ENCODE measurements around the gene RSRP1. TPM values are rescaled to one million over a fixed set of nuclear protein-coding genes. Genes with fewer than 3 reads are reported as not detected.
"Not testable (repeated sequence)": the region's sequence is repeated elsewhere in the genome, so short reads cannot be mapped to it uniquely, and the experiment has no call there.

The RSRP1 gene
- total RNA-seq, 1 donor from 2014 or later = 92.9 TPM

DNA sequence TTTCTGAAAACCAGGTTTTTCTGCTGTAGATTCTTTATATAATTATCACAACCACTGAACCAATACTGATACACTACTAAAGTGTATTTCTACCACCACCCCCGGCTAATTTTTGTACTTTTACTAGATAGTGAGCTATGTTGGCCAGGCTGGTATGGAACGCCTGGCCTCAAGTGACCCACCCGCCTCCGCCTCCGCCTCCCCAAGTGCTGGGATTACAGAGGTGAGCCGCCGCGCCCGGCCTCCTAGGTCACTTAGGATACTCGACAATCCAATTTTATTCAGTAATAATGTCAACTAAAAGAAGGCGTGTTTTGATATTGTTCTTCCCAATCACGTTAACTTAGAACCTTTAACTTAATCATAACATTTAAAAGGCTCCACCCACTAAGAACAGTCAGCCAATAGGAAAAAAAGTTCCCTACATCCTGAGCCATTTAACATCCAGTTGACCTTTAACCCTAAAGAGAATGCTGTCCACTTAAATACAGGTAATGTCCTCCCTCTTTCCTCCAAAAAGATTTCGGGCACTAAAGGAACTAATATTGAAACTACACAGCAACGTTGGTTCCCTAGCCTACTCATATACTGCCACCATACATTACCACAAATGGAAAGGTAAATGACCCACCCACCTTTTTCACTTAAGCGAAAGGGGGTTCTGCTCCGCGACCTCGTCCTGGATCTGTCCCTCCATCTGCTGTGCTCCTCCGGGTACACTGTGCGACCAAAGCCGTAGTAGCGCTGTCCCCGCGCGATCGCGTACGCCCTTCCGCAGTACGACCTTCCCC is 1.2 kb downstream of the RSRP1 start:
- Histone ChIP-seq H3K4me3 (ENCODE audit: low read depth, low read length) (peak overlapping the region; percentile 99), H3K27me3 (ENCODE audit: control insufficient read depth, insufficient read depth, low read length) (no peaks in the 10 kb centered on the region), H3K36me3 (ENCODE audit: control insufficient read depth, insufficient read depth, low read length) (peaks cover 18% of the 10 kb centered on the region)
- TF ChIP-seq, protein P1, sequence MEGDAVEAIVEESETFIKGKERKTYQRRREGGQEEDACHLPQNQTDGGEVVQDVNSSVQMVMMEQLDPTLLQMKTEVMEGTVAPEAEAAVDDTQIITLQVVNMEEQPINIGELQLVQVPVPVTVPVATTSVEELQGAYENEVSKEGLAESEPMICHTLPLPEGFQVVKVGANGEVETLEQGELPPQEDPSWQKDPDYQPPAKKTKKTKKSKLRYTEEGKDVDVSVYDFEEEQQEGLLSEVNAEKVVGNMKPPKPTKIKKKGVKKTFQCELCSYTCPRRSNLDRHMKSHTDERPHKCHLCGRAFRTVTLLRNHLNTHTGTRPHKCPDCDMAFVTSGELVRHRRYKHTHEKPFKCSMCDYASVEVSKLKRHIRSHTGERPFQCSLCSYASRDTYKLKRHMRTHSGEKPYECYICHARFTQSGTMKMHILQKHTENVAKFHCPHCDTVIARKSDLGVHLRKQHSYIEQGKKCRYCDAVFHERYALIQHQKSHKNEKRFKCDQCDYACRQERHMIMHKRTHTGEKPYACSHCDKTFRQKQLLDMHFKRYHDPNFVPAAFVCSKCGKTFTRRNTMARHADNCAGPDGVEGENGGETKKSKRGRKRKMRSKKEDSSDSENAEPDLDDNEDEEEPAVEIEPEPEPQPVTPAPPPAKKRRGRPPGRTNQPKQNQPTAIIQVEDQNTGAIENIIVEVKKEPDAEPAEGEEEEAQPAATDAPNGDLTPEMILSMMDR (IDR thresholded peaks at IDR 0.05; ENCODE audit: insufficient read depth, low read length, severe bottlenecking) = no peak
- DNase-seq (ENCODE audit: low read depth) (peak; percentile 50), FAIRE-seq (no peak)

- FAIRE-seq (no peak), DNase-seq (ENCODE audit: low read depth) (no peak)
- no peaks in the 10 kb centered on the region for H3K27me3 ChIP-seq (ENCODE audit: control insufficient read depth, insufficient read depth, low read length)
- peak overlapping the region; percentile 99 for H3K4me3 ChIP-seq (ENCODE audit: low read depth, low read length)
- peaks cover 18% of the 10 kb centered on the region for H3K36me3 ChIP-seq (ENCODE audit: control insufficient read depth, insufficient read depth, low read length)
- TF ChIP-seq, protein P1 (IDR thresholded peaks at IDR 0.05; ENCODE audit: insufficient read depth, low read length, severe bottlenecking) = no peak
Measured at GRCh38 chr1:25245393-25245792, 1.9 kb downstream of the RSRP1 start.

DNA sequence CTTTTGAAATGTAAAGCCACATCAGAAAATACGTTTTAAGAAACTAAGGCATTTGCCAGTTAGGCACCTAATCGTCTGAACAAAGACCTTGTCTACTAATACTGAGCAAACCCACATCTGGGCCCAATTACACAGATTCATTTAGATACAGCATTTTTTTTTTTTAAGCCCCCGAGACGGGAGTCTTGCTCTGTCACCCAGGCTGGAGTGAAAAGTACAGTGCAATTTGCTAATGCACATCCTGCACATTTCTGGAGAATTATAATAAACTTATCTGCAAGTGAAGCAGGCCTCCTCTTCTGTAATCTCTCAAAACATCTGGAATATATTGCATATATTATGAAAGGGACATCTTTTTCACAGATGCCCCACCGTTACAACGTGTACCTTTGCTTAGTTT is 3.3 kb downstream of the RSRP1 start:
- FAIRE-seq = no peak

GRCh38 chr1:25239681-25240541 is 7.3 kb downstream of the RSRP1 start:
- no peaks in the 10 kb centered on the region for H3K27me3 ChIP-seq (ENCODE audit: control insufficient read depth, insufficient read depth, low read length)
- DNase-seq (ENCODE audit: low read depth) (peak; percentile 91), FAIRE-seq (peak; percentile 18)
- peak overlapping the region; percentile 40 for H3K4me3 ChIP-seq (ENCODE audit: low read depth, low read length)
- TF ChIP-seq, protein P1 (IDR thresholded peaks at IDR 0.05; ENCODE audit: insufficient read depth, low read length, severe bottlenecking) = peak; percentile 85
- peaks cover 12% of the 10 kb centered on the region for H3K36me3 ChIP-seq (ENCODE audit: control insufficient read depth, insufficient read depth, low read length)

More for the DNA sequence above, 3.3 kb downstream of the RSRP1 start:
- Histone ChIP-seq H3K4me3 (ENCODE audit: low read depth, low read length) (no peak overlapping the region), H3K36me3 (ENCODE audit: control insufficient read depth, insufficient read depth, low read length) (peaks cover 18% of the 10 kb centered on the region), H3K27me3 (ENCODE audit: control insufficient read depth, insufficient read depth, low read length) (no peaks in the 10 kb centered on the region)
- TF ChIP-seq, protein P1 (IDR thresholded peaks at IDR 0.05; ENCODE audit: insufficient read depth, low read length, severe bottlenecking) = no peak
- no peak for DNase-seq (ENCODE audit: low read depth)

DNA sequence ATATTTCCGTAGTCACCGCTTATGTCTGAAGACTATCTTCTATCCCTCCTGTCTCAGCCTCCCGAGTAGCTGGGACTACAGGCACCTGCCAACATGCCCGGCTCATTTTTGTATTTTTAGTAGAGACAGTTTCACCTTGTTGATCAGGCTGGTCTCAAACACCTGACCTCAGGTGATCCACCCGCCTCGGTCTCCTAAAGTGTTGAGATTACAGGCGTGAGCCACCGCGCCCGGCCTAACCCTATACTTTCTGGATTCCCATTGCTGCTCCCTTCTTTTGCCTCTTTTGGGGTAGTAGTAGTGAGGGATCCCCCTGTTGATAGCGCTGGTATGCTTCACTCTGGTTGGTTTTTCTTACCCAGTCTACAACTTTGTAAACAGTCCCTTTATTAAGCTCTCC is 9.2 kb downstream of the RSRP1 start:
- FAIRE-seq (no peak), DNase-seq (ENCODE audit: low read depth) (no peak)
- Histone ChIP-seq H3K36me3 (ENCODE audit: control insufficient read depth, insufficient read depth, low read length) (peaks cover 3% of the 10 kb centered on the region), H3K4me3 (ENCODE audit: low read depth, low read length) (no peak overlapping the region), H3K27me3 (ENCODE audit: control insufficient read depth, insufficient read depth, low read length) (no peaks in the 10 kb centered on the region)
- TF ChIP-seq, protein P1 (IDR thresholded peaks at IDR 0.05; ENCODE audit: insufficient read depth, low read length, severe bottlenecking) = no peak

DNA sequence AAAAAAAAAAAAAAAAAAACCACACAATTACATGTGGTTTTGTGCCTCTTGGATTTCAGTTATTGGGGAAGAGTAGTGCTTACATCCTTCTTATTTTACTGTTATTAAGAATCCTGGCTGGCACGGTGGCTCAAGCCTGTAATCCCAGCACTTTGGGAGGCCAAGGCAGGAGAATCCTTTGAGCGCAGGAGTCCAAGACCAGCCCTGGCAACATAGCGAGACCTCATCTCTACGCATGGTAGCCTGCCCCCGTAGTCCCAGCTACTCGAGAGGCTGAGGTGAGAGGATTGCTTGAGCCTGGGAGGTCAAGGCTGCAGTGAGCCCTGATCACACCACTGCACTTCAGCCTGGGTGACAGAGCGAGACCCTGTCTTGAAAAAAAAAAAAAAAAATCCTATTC is 11.0 kb downstream of the RSRP1 start:
- not testable (repeated sequence) for H3K4me3 ChIP-seq (ENCODE audit: low read depth, low read length); H3K36me3 ChIP-seq (ENCODE audit: control insufficient read depth, insufficient read depth, low read length); H3K27me3 ChIP-seq (ENCODE audit: control insufficient read depth, insufficient read depth, low read length); DNase-seq (ENCODE audit: low read depth); FAIRE-seq

- not testable (repeated sequence) for H3K4me3 ChIP-seq (ENCODE audit: low read depth, low read length); H3K36me3 ChIP-seq (ENCODE audit: control insufficient read depth, insufficient read depth, low read length); DNase-seq (ENCODE audit: low read depth); FAIRE-seq; H3K27me3 ChIP-seq (ENCODE audit: control insufficient read depth, insufficient read depth, low read length)
Measured at GRCh38 chr1:25235411-25235810, 11.8 kb downstream of the RSRP1 start.

Measured in bronchial epithelial cell (primary cell).